ENCODE data around the gene CDC14A.

The CDC14A gene

GRCh38 chr1:100441146-100441545 lies 88.8 kb downstream of the CDC14A start:
- TF ChIP-seq, protein P1, sequence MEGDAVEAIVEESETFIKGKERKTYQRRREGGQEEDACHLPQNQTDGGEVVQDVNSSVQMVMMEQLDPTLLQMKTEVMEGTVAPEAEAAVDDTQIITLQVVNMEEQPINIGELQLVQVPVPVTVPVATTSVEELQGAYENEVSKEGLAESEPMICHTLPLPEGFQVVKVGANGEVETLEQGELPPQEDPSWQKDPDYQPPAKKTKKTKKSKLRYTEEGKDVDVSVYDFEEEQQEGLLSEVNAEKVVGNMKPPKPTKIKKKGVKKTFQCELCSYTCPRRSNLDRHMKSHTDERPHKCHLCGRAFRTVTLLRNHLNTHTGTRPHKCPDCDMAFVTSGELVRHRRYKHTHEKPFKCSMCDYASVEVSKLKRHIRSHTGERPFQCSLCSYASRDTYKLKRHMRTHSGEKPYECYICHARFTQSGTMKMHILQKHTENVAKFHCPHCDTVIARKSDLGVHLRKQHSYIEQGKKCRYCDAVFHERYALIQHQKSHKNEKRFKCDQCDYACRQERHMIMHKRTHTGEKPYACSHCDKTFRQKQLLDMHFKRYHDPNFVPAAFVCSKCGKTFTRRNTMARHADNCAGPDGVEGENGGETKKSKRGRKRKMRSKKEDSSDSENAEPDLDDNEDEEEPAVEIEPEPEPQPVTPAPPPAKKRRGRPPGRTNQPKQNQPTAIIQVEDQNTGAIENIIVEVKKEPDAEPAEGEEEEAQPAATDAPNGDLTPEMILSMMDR (IDR thresholded peaks at IDR 0.05; ENCODE audit: insufficient read depth, missing control alignments) = no peak
- DNase-seq (ENCODE audit: insufficient read length, low spot score) = no peak
- no peak for FAIRE-seq

GRCh38 chr1:100441651-100442050 lies 89.3 kb downstream of the CDC14A start:
- DNase-seq (ENCODE audit: insufficient read length, low spot score) (no peak), FAIRE-seq (no peak)
- TF ChIP-seq, protein P1 (IDR thresholded peaks at IDR 0.05; ENCODE audit: insufficient read depth, missing control alignments) = no peak

- no peak for DNase-seq (ENCODE audit: insufficient read length, low spot score)
- FAIRE-seq = no peak
- TF ChIP-seq, protein P1 (IDR thresholded peaks at IDR 0.05; ENCODE audit: insufficient read depth, missing control alignments) = no peak
These were observed 91.7 kb downstream of the CDC14A start for GRCh38 chr1:100443811-100444571.

- FAIRE-seq (no peak), DNase-seq (ENCODE audit: insufficient read length, low spot score) (no peak)
- TF ChIP-seq, protein P1 (IDR thresholded peaks at IDR 0.05; ENCODE audit: insufficient read depth, missing control alignments) = no peak
These were observed 93.3 kb downstream of the CDC14A start for GRCh38 chr1:100445565-100445964.

- FAIRE-seq (no peak), DNase-seq (ENCODE audit: insufficient read length, low spot score) (no peak)
- TF ChIP-seq, protein P1 (IDR thresholded peaks at IDR 0.05; ENCODE audit: insufficient read depth, missing control alignments) = no peak
These were observed 96.1 kb downstream of the CDC14A start for GRCh38 chr1:100448366-100448765.

DNA sequence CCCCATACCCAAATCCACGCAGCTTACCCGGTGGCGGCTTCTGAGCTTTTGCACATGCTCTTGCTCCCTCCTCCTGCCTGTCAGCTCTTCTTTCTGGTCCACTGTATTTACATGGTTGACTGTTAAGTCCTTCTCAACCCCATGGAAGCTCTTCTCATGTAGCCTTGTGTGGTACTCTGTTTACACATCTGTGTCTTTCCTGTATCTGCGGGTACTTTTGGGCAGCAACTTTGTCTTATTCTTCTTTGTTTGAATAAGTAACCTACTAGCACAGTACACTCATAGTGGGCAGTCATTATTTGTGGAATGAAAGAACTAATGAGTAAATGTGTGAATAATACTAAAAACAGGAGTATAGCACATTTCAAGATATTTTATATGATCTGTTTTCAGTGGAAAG lies 97.2 kb downstream of the CDC14A start:
- no peak for DNase-seq (ENCODE audit: insufficient read length, low spot score)
- TF ChIP-seq, protein P1 (IDR thresholded peaks at IDR 0.05; ENCODE audit: insufficient read depth, missing control alignments) = no peak
- no peak for FAIRE-seq

- peak; percentile 11 for FAIRE-seq
- DNase-seq (ENCODE audit: insufficient read length, low spot score) = no peak
- TF ChIP-seq, protein P1 (IDR thresholded peaks at IDR 0.05; ENCODE audit: insufficient read depth, missing control alignments) = no peak
These were observed 100.3 kb downstream of the CDC14A start for GRCh38 chr1:100452641-100453040.

Data from D721Med (cell line).